DMS114 treated with DMSO at 0.1 percent for 48 hours (cell line): ENCODE results near the gene NOLC1.
A peak's percentile ranks its signal among the peaks of the same experiment; 100 is the strongest.

Experiments used
- DNase-seq: peaks from one replicate; lab custom pipeline; 2025; ENCODE audit not compliant: unreplicated experiment; lab: John Stamatoyannopoulos, UW

The NOLC1 gene

GRCh38 chr10:102121739-102122372 is 30.3 kb upstream of the NOLC1 start:
- DNase-seq, result no peak

- no peak for DNase-seq
Observed at GRCh38 chr10:102122450-102122849, 29.7 kb upstream of the NOLC1 start.

DNA sequence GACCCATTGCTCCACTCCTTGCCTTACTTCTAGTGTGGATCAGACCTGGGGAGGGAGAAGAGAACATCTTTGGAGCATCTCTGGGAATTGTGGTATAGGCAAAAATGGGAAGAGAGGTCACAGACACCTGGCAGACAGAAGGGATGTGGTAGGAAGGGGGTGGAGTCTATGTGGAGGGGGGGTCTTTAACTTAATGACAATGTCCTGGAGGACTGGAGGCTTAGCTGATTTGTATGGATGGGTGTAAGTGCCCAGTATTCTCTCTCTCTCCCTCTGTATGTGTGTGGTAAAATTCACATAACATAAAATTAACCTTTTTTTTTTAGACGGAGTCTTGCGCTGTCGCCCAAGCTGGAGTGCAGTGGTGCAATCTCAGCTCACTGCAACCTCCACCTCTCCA is 29.0 kb upstream of the NOLC1 start:
- DNase-seq, result no peak

- DNase-seq, result no peak
Observed at GRCh38 chr10:102131286-102132170, 20.7 kb upstream of the NOLC1 start.

- no peak for DNase-seq
Observed at GRCh38 chr10:102132193-102132562, 20.0 kb upstream of the NOLC1 start.

DNA sequence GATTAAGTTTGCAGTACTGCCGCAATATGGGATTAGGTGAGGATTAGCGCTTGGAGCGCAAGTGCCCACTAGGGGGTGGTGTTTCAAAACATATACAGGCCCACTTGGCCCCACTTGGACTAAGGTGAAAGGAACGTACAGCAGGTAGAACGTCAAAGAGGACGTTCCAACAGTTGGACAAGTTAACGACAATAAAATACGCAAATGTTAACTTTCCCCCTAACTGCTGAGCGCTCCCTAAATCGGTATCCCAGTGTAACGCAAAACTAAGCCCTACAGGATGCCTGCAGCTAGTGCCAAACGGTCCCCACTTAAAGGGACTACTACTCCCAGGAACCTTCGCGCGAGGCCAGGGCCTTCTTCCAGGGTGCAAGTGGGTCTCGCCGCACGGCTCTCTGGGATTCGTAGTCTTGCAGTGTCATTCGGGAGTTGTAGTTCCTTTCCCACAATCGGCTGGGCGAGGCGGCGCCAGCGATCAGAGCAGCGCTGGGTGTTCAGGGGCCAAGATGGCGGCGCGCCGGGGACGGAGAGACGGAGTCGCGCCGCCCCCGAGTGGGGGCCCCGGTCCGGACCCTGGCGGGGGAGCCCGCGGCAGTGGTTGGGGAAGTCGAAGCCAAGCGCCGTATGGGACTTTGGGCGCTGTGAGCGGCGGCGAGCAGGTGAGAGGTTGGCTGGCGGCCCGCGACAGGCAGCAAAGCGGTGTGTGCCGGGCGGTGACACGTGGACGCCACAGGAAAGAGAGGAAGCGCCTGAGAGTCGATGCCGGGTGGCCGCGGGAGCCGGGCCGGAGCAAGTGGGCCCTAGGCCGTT is 19.4 kb upstream of the NOLC1 start, which contains the start of gene PPRC1:
PPRC1 (plus strand) TSS at position 478 of the 810 bp plus-strand sequence; CDS start at position 507, 29 bp downstream.
- DNase-seq, result peak; percentile 99

GRCh38 chr10:102133373-102134195 is 18.6 kb upstream of the NOLC1 start:
- peak; percentile 57 for DNase-seq

DNA sequence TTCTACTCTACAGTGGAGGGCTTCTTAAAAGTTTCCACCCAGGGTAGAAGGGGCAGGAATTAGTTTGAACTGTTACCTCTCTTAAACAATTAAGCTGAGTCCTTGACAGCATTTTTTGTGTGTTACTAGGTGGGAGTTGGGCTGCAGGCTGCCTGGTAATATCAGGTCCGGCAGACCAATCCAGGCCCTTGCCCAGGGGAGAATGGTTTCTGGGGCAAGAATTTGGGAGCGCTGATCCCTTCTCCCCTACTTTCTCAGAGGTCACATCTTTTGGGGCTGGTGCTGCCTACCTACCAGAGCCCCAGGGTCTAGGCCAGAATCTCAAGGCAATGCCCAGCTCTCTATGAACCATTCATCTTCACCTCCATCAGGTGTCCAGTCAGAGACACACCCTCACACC is 17.8 kb upstream of the NOLC1 start:
- DNase-seq, result no peak

- DNase-seq, result no peak
Observed at GRCh38 chr10:102135956-102136526, 16.1 kb upstream of the NOLC1 start.

DNA sequence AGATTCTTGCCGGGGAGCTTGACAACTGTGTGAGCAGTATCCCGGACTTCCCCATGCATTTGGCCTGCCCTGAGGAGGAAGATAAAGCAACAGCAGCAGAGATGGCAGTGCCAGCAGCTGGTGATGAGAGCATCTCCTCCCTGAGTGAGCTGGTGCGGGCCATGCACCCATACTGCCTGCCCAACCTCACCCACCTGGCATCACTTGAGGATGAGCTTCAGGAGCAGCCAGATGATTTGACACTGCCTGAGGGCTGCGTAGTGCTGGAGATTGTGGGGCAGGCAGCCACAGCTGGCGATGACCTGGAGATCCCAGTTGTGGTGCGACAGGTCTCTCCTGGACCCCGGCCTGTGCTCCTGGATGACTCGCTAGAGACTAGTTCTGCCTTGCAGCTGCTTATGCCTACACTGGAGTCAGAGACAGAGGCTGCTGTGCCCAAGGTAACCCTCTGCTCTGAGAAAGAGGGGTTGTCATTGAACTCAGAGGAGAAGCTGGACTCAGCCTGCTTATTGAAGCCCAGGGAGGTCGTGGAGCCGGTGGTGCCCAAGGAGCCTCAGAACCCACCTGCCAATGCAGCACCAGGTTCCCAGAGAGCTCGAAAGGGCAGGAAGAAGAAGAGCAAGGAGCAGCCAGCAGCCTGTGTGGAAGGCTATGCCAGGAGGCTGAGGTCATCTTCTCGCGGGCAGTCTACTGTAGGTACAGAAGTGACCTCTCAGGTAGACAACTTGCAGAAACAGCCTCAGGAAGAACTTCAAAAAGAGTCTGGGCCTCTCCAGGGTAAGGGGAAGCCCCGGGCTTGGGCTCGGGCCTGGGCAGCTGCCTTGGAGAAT is 12.7 kb upstream of the NOLC1 start:
- no peak for DNase-seq

GRCh38 chr10:102140218-102140617 is 12.0 kb upstream of the NOLC1 start:
- no peak for DNase-seq

- no peak for DNase-seq
Observed at GRCh38 chr10:102140913-102141540, 11.2 kb upstream of the NOLC1 start.

- DNase-seq, result no peak
Observed at GRCh38 chr10:102141583-102142107, 10.5 kb upstream of the NOLC1 start.

DNA sequence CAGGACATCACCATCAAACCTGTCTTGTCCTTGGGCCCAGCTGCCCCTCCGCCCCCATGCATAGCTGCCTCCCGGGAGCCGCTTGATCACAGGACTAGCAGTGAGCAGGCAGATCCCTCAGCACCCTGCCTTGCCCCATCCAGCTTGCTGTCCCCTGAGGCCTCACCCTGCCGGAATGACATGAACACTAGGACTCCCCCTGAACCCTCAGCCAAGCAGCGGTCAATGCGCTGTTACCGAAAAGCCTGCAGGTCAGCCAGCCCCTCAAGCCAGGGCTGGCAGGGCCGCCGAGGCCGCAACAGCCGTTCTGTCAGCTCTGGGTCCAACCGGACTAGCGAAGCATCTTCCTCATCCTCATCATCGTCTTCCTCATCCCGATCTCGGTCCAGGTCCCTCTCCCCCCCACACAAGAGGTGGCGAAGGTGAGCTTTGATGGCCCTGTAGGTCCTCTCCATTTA is 5.2 kb upstream of the NOLC1 start:
- DNase-seq, result no peak

DNA sequence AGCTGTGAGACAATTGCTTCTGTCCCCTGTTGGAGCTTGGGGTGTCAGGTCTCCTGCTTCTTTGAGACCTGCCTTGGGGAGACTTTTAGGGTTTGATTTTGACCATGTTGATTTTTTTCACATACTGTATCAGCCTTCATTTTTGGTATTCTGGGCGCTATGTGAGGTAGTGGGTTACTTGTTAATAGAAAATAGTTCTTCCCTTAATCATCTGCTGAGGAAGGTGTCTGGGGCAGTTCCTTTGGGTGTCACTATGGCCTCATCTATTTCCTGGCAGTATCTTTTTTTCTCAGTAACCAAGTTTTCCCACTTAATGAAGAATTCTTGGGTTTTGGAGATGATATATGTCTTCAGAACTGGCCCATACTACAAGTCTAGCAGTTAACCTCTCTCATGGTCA is 4.6 kb upstream of the NOLC1 start:
- no peak for DNase-seq

DNA sequence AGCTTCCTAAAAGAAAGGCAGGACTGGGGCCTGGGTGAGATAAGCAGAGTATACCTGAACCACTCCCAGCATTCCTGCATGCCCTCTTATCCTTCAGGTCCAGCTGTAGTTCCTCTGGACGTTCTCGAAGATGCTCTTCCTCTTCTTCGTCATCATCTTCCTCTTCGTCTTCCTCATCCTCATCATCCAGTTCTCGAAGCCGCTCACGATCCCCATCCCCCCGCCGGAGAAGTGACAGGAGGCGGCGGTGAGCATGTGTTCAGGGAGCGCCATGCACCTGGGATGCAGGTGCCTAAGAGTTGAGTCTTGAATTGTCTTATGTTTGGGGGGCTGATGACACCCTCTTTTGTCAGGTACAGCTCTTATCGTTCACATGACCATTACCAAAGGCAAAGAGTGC is 3.9 kb upstream of the NOLC1 start:
- DNase-seq, result no peak

DNA sequence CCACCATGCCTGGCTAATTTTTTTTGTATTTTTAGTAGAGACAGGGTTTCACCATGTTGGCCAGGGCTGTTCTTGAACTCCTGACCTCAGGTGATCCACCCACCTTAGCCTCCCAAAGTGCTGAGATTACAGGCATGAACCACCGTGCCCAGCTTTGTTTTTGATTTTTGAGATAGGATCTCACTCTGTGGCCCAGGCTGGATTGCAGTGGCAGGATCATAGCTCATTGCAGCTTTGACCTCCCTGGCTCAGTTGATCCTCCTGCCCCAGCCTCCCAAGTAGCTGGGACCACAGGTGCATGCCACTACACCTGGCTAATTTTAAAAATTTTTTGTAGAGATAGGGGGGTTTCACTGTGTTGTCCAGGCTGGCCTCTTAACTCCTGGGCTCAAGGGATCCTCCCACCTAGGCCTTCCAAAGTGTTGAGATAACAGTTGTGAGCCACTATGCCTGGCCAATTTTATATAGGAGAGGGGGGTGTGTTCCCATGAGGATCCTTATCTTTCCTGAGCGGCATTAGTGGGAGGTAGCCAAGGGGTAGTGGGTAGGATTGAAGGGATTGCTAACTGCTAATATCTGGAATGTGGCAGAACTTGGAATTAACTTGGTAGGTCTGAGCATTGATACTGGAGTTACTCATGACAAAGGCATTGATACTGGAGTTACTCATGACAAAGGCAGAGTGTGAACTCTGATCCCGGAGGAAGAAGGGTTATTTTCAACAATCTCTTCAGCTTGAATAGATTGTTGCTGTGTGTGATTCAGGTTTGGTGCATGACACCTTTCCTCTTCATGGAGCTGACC is 1.0 kb upstream of the NOLC1 start:
- DNase-seq, result no peak

DNA sequence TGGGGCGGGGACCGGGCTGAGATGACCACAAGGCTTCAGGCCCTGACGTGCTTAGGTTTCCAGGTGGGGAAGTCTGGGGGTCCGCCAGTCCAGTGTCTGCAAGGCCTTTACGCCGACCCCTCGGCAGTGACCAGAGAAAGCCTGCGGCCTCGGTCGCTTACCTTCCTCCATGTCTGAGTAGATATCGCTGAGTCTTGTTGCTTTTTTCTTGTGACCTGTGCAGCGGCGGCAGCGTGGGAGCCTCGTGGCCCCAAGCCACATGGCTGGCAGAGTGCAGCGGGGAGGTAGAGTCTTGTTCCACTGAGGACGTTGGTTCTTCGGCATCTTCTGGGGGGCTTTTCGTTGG is 329 bp downstream of the NOLC1 start:
- DNase-seq, result no peak
